GM18951 (cell line): Measurements from ENCODE around the gene TSHZ2.

ENCODE experiments used
- POLR2A ChIP-seq: IDR thresholded peaks from 4 replicates; pipeline ENCODE4 v1.6.1; 2011; ENCODE audit warnings: mild to moderate bottlenecking; ENCODE audit not compliant: insufficient read length, insufficient read depth; ENCODE audit errors: extremely low read depth
- in situ Hi-C: fragments of 300-500 bp; cut with MboI; formaldehyde crosslinking; loops from one replicate; pipeline ENCODE4 v1.12.0; 2022; ENCODE audit warnings: low sequenced_read_pairs, mixed read lengths, inconsistent platforms; ENCODE audit not compliant: unreplicated experiment

TSHZ2 gene

GRCh38 chr20:53168491-53168890 is 196.3 kb downstream of the TSHZ2 start:
- no peak for TF ChIP-seq POLR2A
- in situ Hi-C loops = no loop called here

DNA sequence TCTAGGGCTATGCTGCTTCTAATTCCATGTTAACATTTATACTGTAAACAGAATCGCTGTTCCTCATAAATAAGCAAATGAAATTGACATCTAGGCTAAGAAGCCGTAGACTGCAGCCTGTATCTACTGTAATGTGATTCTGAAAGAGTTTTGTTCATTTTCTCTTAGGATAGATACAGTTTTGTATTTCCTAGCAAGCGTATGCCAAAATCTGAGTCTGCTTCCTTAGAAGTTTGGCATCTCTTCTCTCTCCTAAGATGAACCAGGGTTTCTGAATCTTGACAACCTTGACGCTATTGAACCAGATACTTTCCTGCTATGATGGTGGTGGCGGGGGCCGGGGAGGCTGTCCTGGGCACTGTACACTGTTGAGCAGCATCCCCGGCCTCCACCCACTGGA is 198.0 kb downstream of the TSHZ2 start:
- TF ChIP-seq POLR2A = no peak
- in situ Hi-C loops = no loop called here

DNA sequence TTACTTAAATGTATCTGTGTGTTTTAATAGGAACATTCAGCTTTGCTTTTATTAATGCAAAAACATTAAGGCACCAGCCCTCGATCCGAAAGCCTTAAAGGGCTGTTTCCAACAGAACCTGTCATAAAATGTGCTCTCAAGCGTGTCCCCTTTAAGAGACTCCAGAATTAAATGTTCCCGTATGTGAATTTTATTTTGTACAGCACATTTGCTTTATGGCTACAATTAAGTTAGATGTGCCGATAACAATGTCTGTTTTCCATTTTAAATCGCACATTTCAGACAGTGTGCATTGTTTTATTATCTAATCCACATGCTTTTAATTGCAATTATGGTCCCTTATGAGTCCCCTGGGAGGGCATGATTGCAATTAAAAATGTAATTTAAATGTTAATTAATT is 198.9 kb downstream of the TSHZ2 start:
- in situ Hi-C loops = no loop called here
- no peak for TF ChIP-seq POLR2A

DNA sequence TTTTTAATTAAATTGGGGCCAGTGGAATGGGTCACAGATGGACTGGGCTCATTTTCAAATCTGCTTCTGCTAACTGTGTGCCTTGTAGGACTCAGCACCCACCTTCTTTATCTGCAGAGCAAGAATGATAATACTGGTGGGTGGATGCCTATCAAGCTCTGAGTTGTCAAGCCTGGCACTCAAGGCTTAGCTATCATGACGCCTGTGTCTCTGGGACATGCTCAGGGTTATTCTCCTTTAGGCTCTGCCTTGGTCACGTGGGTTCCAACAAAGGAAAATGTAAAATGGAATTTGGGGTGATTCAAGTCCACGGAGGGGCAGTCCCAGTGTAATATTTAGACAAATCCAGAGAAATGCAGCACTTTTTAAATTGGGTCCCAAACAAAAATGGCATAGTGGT is 202.3 kb downstream of the TSHZ2 start:
- no peak for TF ChIP-seq POLR2A
- in situ Hi-C loops = no loop called here

GRCh38 chr20:53175135-53175780 is 203.1 kb downstream of the TSHZ2 start:
- in situ Hi-C loops = no loop called here
- TF ChIP-seq POLR2A = no peak

DNA sequence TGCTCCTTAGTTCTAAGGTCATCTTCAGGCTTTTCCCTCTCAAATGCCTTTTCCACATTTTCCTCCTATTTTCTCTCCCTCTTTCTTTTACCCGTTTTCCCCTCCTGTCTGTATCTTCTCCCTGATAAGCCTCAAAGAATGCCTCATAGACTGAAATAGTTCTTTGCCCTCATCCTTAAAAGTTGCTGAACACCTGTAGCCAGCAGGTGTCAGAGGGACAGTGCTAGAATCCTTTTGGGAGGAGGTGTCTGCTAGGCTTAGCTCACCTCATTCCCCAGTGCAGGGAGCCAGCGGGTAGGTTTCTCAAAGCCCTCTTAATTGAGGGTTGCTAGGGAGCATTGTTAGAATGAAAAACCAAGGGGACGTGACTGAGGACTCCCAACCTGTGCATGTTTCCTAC is 204.0 kb downstream of the TSHZ2 start:
- TF ChIP-seq POLR2A = no peak
- in situ Hi-C loops = no loop called here

DNA sequence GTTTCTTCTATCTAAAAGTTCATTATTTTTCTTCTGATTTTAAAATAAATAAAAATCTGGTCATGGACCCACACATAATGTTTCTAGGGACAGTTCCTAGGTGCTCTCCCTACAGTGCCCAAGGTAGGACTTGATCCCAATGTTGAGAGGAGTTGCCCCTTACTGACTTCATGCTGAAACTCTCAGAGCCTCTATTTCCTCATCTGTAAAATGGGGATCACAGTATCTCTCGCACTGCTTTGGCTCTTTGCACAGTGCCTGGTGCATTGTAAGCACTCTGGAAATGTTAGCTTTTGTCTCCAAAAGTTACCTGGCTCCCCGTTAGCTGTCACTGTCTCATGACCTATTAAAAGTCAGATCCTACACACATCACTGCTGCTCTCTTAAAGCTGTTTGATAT is 205.5 kb downstream of the TSHZ2 start:
- in situ Hi-C loops = no loop called here
- TF ChIP-seq POLR2A = no peak

DNA sequence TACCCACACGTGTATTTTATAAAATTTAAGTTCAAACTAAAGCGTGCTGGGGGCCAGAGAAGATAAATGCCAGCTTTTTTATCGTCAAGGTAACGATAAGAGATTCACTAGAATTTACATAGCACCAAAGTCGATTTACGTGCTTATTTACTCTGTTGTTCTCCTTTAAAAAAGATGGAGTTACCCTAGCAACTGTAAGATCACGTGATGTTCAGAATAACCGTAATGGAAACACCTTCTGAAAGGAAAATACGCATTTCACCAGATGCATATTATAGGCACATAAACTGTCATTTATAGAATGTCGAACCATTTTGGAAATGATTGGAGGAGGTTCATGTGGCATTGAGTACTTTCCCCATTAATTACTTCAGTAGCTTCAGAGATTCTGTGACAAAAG is 207.6 kb downstream of the TSHZ2 start:
- in situ Hi-C loops = no loop called here
- TF ChIP-seq POLR2A = no peak

DNA sequence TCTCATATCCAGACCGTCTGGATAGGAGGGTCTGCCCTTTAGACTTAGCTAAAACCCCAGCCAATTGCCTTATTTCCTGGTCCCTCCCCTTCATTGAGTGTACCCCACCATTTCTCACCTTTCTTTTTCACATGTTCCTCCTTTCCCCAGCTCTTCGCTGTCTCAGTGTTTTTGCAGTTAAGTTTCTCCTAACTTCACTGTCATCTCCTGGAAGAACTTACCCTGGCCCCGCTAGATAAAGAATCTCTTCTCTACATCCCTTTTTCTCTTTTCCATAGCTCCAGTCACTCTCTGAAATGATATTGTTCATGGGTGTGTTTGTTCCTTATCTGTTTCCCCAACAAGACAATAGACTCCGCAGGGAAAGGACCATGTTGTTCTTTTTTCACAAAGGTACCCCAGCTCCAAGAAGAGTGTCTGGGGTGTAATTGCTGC is 208.8 kb downstream of the TSHZ2 start:
- in situ Hi-C loops = no loop called here
- TF ChIP-seq POLR2A = no peak

- no peak for TF ChIP-seq POLR2A
- in situ Hi-C loops = no loop called here
Observed at GRCh38 chr20:53181866-53182376, 209.8 kb downstream of the TSHZ2 start.

- TF ChIP-seq POLR2A = no peak
- in situ Hi-C loops = no loop called here
Observed at GRCh38 chr20:53183181-53183580, 211.0 kb downstream of the TSHZ2 start.

- in situ Hi-C loops = no loop called here
- TF ChIP-seq POLR2A = no peak
Observed at GRCh38 chr20:53186635-53187034, 214.5 kb downstream of the TSHZ2 start.

GRCh38 chr20:53187392-53188068 is 215.4 kb downstream of the TSHZ2 start:
- in situ Hi-C loops = no loop called here
- TF ChIP-seq POLR2A = no peak

DNA sequence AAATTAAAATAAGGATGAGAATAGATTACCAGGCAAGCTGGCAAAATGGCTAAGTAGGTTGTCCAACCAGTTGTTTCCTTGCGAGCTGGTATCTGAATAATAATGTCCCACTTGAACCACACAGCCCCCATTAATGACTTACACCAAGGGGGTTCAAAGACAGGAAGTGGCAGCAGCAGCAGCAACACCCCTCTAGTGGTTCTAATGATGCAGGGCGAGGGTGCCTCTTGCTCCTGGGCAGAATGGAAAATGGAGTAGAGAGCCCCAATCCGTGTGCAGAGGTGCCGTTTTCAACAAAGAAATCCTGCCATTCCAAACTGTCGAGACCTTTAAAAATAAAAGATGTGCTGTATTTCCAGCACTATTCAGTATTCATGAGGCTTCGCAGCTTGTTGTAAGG is 218.1 kb downstream of the TSHZ2 start:
- in situ Hi-C loops = no loop called here
- no peak for TF ChIP-seq POLR2A
